Vagina (tissue), 2 donors: ENCODE measurements around the gene MTA3.

ENCODE experiments used
- POLR2A ChIP-seq, 2 donors: fragments of 450-650 bp; IDR thresholded peaks; one replicate each; pipeline ENCODE4 v1.6.1; 2017; ENCODE audit warnings: antibody characterized with exemption in 2 of 2, mild to moderate bottlenecking in 2 of 2, moderate library complexity in 2 of 2
- TF ChIP-seq, protein P1 (sequence below), 3 experiments: fragments of 450-650 bp in 2 of 3; fragments of 200-600 bp in 1 of 3; sonication (generic) in 1 of 3; IDR thresholded peaks; one replicate each; pipeline ENCODE4 v1.5.1; 2017 to 2019; ENCODE audit warnings: antibody characterized with exemption in 3 of 3, mild to moderate bottlenecking in 2 of 3, moderate library complexity in 2 of 3

DNA sequence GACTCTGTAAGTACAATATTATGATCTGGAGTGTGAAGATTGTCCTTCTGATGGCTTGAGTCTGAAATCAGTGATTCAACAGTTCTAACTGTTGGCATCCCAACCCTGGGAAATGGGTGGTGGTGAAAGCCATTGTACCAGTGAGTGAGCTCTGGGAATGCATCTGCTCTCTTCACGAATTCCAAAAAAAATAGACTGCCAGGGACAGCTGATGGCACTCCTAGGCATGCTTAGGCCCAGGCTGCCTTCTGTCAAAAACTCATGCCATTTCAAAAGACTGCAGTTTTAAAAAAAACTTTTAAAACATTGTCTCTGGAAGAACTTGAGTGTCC is 175.2 kb downstream of the MTA3 start:
- TF ChIP-seq, protein P1, sequence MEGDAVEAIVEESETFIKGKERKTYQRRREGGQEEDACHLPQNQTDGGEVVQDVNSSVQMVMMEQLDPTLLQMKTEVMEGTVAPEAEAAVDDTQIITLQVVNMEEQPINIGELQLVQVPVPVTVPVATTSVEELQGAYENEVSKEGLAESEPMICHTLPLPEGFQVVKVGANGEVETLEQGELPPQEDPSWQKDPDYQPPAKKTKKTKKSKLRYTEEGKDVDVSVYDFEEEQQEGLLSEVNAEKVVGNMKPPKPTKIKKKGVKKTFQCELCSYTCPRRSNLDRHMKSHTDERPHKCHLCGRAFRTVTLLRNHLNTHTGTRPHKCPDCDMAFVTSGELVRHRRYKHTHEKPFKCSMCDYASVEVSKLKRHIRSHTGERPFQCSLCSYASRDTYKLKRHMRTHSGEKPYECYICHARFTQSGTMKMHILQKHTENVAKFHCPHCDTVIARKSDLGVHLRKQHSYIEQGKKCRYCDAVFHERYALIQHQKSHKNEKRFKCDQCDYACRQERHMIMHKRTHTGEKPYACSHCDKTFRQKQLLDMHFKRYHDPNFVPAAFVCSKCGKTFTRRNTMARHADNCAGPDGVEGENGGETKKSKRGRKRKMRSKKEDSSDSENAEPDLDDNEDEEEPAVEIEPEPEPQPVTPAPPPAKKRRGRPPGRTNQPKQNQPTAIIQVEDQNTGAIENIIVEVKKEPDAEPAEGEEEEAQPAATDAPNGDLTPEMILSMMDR (IDR thresholded peaks at IDR 0.05) = no peak
- TF ChIP-seq POLR2A (IDR thresholded peaks at IDR 0.05) = no peak
